Measurements from ENCODE around the gene CDC42EP4. TPM values are rescaled to one million over a fixed set of nuclear protein-coding genes. Genes with fewer than 3 reads are reported as not detected.

Gene CDC42EP4
- total RNA-seq, 1 experiment from 2014 or later: 25.8 TPM

- Histone ChIP-seq H3K4me3 (ENCODE audit: low read depth, low read length) (no peak overlapping the region), H3K27me3 (replicated peaks; ENCODE audit: control insufficient read depth, insufficient read depth, low read length) (no peaks in the 10 kb centered on the region), H3K36me3 (ENCODE audit: control insufficient read depth, insufficient read depth, low read length) (no peaks in the 10 kb centered on the region), H3K9me3 (no peaks in the 10 kb centered on the region), H3K4me1 (no peaks in the 10 kb centered on the region)
- no peak for TF ChIP-seq CTCF (IDR thresholded peaks at IDR 0.05; ENCODE audit: insufficient read depth in 1 of 2, low read depth in 1 of 2, low read length in 1 of 2, severe bottlenecking in 1 of 2, unreplicated experiment in 1 of 2)
- no peak overlapping the region for H3K27ac Mint-ChIP-seq (ENCODE audit: unreplicated experiment)
- ChIA-PET POLR2A (no interaction called here), CTCF (interaction anchor here (0.6 to 1.0 kb wide), 2 partner anchors 15 to 21 kb away, joined by 3 to 4 read pairs; no protein-coding TSS in a partner anchor)
- H3K4me3 Mint-ChIP-seq (ENCODE audit: unreplicated experiment): no peak overlapping the region
- no peaks in the 10 kb centered on the region for H3K36me3 Mint-ChIP-seq (ENCODE audit: insufficient read depth, unreplicated experiment)
- no peaks in the 10 kb centered on the region for H3K27me3 Mint-ChIP-seq (ENCODE audit: insufficient read depth, unreplicated experiment)
- intact Hi-C loops (cut with micrococcal nuclease; ENCODE audit: unreplicated experiment): no loop called here
- no peak for DNase-seq
- no TSS peak for BruUV-seq (replicated peaks)
- H3K9me3 Mint-ChIP-seq (ENCODE audit: unreplicated experiment): no peaks in the 10 kb centered on the region
- no peaks in the 10 kb centered on the region for H3K4me1 Mint-ChIP-seq (ENCODE audit: low read depth, unreplicated experiment)
Observed at GRCh38 chr17:73348829-73349095, 37.0 kb upstream of the CDC42EP4 start.

GRCh38 chr17:73348018-73348828, 36.4 kb upstream of the CDC42EP4 start:
- ChIA-PET POLR2A (no interaction called here), CTCF (interaction anchor here (1.0 to 1.3 kb wide), 2 partner anchors 12 to 16 kb away, joined by 3 read pairs; no protein-coding TSS in a partner anchor)
- Histone ChIP-seq H3K4me1 (no peaks in the 10 kb centered on the region), H3K4me3 (ENCODE audit: low read depth, low read length) (no peak overlapping the region), H3K27me3 (replicated peaks; ENCODE audit: control insufficient read depth, insufficient read depth, low read length) (no peaks in the 10 kb centered on the region), H3K36me3 (ENCODE audit: control insufficient read depth, insufficient read depth, low read length) (no peaks in the 10 kb centered on the region), H3K9me3 (no peaks in the 10 kb centered on the region)
- Mint-ChIP-seq H3K27me3 (ENCODE audit: insufficient read depth, unreplicated experiment) (no peaks in the 10 kb centered on the region), H3K4me3 (ENCODE audit: unreplicated experiment) (no peak overlapping the region), H3K9me3 (ENCODE audit: unreplicated experiment) (no peaks in the 10 kb centered on the region), H3K27ac (ENCODE audit: unreplicated experiment) (no peak overlapping the region), H3K4me1 (ENCODE audit: low read depth, unreplicated experiment) (no peaks in the 10 kb centered on the region), H3K36me3 (ENCODE audit: insufficient read depth, unreplicated experiment) (no peaks in the 10 kb centered on the region)
- intact Hi-C loops (cut with micrococcal nuclease; ENCODE audit: unreplicated experiment): no loop called here
- no peak for DNase-seq
- no TSS peak for BruUV-seq (replicated peaks)
- no peak for TF ChIP-seq CTCF (IDR thresholded peaks at IDR 0.05; ENCODE audit: insufficient read depth in 1 of 2, low read depth in 1 of 2, low read length in 1 of 2, severe bottlenecking in 1 of 2, unreplicated experiment in 1 of 2)

GRCh38 chr17:73347351-73347750, 35.5 kb upstream of the CDC42EP4 start:
- no TSS peak for BruUV-seq (replicated peaks)
- Mint-ChIP-seq H3K27ac (ENCODE audit: unreplicated experiment) (no peak overlapping the region), H3K9me3 (ENCODE audit: unreplicated experiment) (no peaks in the 10 kb centered on the region), H3K4me1 (ENCODE audit: low read depth, unreplicated experiment) (no peaks in the 10 kb centered on the region), H3K36me3 (ENCODE audit: insufficient read depth, unreplicated experiment) (no peaks in the 10 kb centered on the region), H3K27me3 (ENCODE audit: insufficient read depth, unreplicated experiment) (no peaks in the 10 kb centered on the region), H3K4me3 (ENCODE audit: unreplicated experiment) (no peak overlapping the region)
- H3K4me1 ChIP-seq: no peaks in the 10 kb centered on the region
- H3K27me3 ChIP-seq (replicated peaks; ENCODE audit: control insufficient read depth, insufficient read depth, low read length): no peaks in the 10 kb centered on the region
- H3K9me3 ChIP-seq: no peaks in the 10 kb centered on the region
- no peak for DNase-seq
- ChIA-PET POLR2A (no interaction called here), CTCF (interaction anchor here (1.3 kb wide), 1 partner anchor 12 kb away, joined by 3 read pairs; no protein-coding TSS in a partner anchor)
- no peak overlapping the region for H3K4me3 ChIP-seq (ENCODE audit: low read depth, low read length)
- no peak for TF ChIP-seq CTCF (IDR thresholded peaks at IDR 0.05; ENCODE audit: insufficient read depth in 1 of 2, low read depth in 1 of 2, low read length in 1 of 2, severe bottlenecking in 1 of 2, unreplicated experiment in 1 of 2)
- H3K36me3 ChIP-seq (ENCODE audit: control insufficient read depth, insufficient read depth, low read length): no peaks in the 10 kb centered on the region
- intact Hi-C loops (cut with micrococcal nuclease; ENCODE audit: unreplicated experiment): no loop called here

Measured in Caco-2 (cell line).